ENCODE results near the gene MUC4.

- no peak for TF ChIP-seq CTCF (conservative IDR thresholded peaks at IDR 0.05; ENCODE audit: low read length)
- no peak for TF ChIP-seq EZH2phosphoT487 (IDR thresholded peaks at IDR 0.05; ENCODE audit: borderline replicate concordance)
These were observed 78.8 kb downstream of the MUC4 start for GRCh38 chr3:195732940-195733339.
